ENCODE data around the gene EME2. TPM values are rescaled to one million over a fixed set of nuclear protein-coding genes. Genes with fewer than 3 reads are reported as not detected.
A peak's percentile ranks its signal among the peaks of the same experiment; 100 is the strongest.

Gene EME2
- total and polyA plus RNA-seq, 10 donors, result 5.1 to 41.3 (median 27.4) TPM

DNA sequence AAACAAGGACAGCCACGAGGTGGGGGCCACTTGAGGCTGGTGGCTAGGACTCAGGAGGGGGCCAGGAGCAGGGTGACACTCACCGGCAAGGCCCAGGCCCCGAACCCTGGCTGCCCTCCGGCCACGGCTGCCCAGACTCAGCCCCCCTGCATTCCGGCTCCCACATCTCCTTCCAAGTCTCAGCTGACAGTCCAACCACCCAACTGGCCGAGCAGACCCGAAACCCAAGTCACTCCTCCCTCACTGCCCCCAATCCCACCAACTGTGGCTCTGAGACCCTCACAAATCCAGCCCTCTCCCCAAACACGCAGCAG, 44.6 kb downstream of the EME2 start:
- DNase-seq, result peak; percentile 64
- Histone ChIP-seq H3K4me3 (no peak overlapping the region), H3K9me3 (no peaks in the 10 kb centered on the region), H3K27me3 (replicated peaks in 1 of 7) (no peaks in the 10 kb centered on the region), H3K4me1 (peaks cover 0 to 11% (median 0%) of the 10 kb centered on the region in 6 donors), H3K27ac (no peak overlapping the region), H3K36me3 (peaks cover 0 to 98% (median 72%) of the 10 kb centered on the region in 6 donors)
- WGBS, 5 donors, result 93 to 94% (median 94%) methylated on average over 7 to 9 of the region's 9 CpGs
- intact Hi-C loops (cut with DNase I; ENCODE audit: low total_unique reads), result no loop called here
- TF ChIP-seq, protein P1, sequence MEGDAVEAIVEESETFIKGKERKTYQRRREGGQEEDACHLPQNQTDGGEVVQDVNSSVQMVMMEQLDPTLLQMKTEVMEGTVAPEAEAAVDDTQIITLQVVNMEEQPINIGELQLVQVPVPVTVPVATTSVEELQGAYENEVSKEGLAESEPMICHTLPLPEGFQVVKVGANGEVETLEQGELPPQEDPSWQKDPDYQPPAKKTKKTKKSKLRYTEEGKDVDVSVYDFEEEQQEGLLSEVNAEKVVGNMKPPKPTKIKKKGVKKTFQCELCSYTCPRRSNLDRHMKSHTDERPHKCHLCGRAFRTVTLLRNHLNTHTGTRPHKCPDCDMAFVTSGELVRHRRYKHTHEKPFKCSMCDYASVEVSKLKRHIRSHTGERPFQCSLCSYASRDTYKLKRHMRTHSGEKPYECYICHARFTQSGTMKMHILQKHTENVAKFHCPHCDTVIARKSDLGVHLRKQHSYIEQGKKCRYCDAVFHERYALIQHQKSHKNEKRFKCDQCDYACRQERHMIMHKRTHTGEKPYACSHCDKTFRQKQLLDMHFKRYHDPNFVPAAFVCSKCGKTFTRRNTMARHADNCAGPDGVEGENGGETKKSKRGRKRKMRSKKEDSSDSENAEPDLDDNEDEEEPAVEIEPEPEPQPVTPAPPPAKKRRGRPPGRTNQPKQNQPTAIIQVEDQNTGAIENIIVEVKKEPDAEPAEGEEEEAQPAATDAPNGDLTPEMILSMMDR (IDR thresholded peaks at IDR 0.05 in 8 of 11, conservative IDR thresholded peaks at IDR 0.05 in 3 of 11), result no peak
- no peak for TF ChIP-seq POLR2AphosphoS5 (IDR thresholded peaks at IDR 0.05)
- TF ChIP-seq POLR2A (IDR thresholded peaks at IDR 0.05), result no peak

DNA sequence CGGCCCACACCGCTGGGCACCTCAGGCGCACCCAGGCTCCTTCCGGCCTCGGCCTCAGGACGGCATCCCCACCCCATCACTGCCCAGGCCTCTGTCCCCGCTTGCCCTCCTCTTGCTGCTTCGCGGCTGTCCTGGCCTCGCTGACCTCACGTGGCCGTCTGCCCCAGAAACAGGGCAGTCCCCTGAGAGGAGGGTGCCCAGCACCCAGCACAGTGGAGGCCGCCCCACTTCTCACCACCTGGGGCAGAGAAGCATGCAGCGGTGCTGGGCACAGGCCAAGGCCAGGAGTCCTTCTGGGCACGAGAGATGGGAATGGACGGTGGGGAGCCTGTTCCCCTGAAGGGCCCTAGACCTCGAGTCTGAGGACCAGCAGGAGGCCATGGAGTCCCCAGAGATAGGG, 45.1 kb downstream of the EME2 start:
- peak; percentile 61 for DNase-seq
- peaks cover 0 to 12% (median 0%) of the 10 kb centered on the region in 6 donors for H3K4me1 ChIP-seq
- peak in 1 of 3 donors; percentile 26 for TF ChIP-seq POLR2AphosphoS5 (IDR thresholded peaks at IDR 0.05)
- TF ChIP-seq, protein P1 (IDR thresholded peaks at IDR 0.05 in 8 of 11, conservative IDR thresholded peaks at IDR 0.05 in 3 of 11), result no peak
- no peak for TF ChIP-seq POLR2A (IDR thresholded peaks at IDR 0.05)
- 93 to 98% (median 96%) methylated on average over 12 to 17 of the region's 17 CpGs for WGBS, 5 donors
- no peak overlapping the region for H3K27ac ChIP-seq
- H3K4me3 ChIP-seq, result no peak overlapping the region
- peaks cover 0 to 100% (median 77%) of the 10 kb centered on the region in 6 donors for H3K36me3 ChIP-seq
- H3K9me3 ChIP-seq, result no peaks in the 10 kb centered on the region
- intact Hi-C loops (cut with DNase I; ENCODE audit: low total_unique reads), result no loop called here
- H3K27me3 ChIP-seq (replicated peaks in 1 of 7), result no peaks in the 10 kb centered on the region

DNA sequence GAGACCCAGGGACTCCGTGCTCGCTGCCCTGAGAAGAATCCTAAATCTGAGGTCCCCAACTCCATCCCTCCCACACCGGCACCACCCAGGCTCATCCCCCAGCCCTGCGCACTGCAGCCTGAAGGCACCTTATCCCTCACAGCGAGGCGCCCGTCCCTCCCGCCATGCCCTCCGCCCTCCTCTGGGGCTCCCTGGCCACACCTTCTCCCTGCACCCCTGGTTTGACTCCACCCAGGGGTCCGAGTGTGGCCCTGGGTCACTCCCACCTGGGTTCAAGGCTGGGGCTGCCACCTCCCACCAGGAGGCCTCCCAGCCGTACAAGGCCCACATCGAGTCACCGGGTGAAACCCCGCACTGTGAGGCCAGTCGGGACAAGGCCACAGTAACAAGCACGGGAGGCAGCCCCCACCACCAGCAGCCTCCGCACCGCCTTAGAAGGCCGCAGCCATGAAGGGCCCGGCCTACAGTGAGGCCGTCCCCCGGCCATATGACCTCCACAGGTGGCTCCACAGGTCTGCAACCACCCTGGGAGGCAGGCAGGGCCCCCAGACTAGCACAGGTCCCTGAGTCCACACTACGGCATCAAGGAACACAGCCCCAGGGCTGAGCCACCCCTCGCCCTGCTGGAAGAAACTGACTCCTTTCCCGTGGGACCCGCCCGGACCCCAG, 45.7 kb downstream of the EME2 start:
- H3K36me3 ChIP-seq, result peaks cover 0 to 98% (median 78%) of the 10 kb centered on the region in 6 donors
- WGBS, 5 donors, result 92 to 96% (median 95%) methylated on average over 16 to 27 of the region's 27 CpGs
- peak; percentile 49 for DNase-seq

More for the DNA sequence above, 45.7 kb downstream of the EME2 start:
- H3K27me3 ChIP-seq (replicated peaks in 1 of 7), result no peaks in the 10 kb centered on the region
- TF ChIP-seq POLR2AphosphoS5 (IDR thresholded peaks at IDR 0.05), result no peak
- TF ChIP-seq POLR2A (IDR thresholded peaks at IDR 0.05), result no peak
- TF ChIP-seq, protein P1 (IDR thresholded peaks at IDR 0.05 in 8 of 11, conservative IDR thresholded peaks at IDR 0.05 in 3 of 11), result no peak
- no peaks in the 10 kb centered on the region for H3K9me3 ChIP-seq
- no peak overlapping the region for H3K4me3 ChIP-seq
- no peak overlapping the region for H3K27ac ChIP-seq
- intact Hi-C loops (cut with DNase I; ENCODE audit: low total_unique reads), result no loop called here
- peaks cover 0 to 13% (median under 1%) of the 10 kb centered on the region in 6 donors for H3K4me1 ChIP-seq

Data from spleen (tissue), 11 donors.